Measurements from ENCODE around the gene NOL7. TPM values are rescaled to one million over a fixed set of nuclear protein-coding genes. Genes with fewer than 3 reads are reported as not detected.

NOL7 gene
- total and polyA plus RNA-seq, 9 of the 15 experiments (the other 6 are each of a cell fraction or from before 2014, with no cell fraction given), result 19.4 to 235 (median 157) TPM

DNA sequence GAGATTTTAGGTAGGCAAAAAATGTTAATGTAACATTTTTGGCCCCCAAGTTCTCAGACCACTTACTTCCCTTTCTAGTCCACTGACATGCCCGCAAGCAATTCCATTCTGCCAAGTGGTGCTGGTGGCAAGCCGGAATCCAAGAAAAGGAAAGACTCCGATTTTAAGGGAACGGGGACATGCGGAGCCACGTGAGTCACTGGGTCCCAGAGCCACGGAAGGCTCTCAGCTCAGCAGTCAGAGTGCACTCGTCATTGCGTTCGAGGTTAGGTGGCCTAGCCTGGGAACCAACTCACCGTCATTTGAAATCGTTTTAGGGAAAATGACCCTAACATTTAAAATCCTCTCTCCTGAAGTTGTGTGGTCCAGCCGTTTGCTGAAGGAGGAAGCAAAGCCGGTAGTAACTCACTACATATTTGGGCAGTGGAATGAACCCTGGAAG lies 41.4 kb upstream of the NOL7 start (continued):
- TF ChIP-seq, protein P1, sequence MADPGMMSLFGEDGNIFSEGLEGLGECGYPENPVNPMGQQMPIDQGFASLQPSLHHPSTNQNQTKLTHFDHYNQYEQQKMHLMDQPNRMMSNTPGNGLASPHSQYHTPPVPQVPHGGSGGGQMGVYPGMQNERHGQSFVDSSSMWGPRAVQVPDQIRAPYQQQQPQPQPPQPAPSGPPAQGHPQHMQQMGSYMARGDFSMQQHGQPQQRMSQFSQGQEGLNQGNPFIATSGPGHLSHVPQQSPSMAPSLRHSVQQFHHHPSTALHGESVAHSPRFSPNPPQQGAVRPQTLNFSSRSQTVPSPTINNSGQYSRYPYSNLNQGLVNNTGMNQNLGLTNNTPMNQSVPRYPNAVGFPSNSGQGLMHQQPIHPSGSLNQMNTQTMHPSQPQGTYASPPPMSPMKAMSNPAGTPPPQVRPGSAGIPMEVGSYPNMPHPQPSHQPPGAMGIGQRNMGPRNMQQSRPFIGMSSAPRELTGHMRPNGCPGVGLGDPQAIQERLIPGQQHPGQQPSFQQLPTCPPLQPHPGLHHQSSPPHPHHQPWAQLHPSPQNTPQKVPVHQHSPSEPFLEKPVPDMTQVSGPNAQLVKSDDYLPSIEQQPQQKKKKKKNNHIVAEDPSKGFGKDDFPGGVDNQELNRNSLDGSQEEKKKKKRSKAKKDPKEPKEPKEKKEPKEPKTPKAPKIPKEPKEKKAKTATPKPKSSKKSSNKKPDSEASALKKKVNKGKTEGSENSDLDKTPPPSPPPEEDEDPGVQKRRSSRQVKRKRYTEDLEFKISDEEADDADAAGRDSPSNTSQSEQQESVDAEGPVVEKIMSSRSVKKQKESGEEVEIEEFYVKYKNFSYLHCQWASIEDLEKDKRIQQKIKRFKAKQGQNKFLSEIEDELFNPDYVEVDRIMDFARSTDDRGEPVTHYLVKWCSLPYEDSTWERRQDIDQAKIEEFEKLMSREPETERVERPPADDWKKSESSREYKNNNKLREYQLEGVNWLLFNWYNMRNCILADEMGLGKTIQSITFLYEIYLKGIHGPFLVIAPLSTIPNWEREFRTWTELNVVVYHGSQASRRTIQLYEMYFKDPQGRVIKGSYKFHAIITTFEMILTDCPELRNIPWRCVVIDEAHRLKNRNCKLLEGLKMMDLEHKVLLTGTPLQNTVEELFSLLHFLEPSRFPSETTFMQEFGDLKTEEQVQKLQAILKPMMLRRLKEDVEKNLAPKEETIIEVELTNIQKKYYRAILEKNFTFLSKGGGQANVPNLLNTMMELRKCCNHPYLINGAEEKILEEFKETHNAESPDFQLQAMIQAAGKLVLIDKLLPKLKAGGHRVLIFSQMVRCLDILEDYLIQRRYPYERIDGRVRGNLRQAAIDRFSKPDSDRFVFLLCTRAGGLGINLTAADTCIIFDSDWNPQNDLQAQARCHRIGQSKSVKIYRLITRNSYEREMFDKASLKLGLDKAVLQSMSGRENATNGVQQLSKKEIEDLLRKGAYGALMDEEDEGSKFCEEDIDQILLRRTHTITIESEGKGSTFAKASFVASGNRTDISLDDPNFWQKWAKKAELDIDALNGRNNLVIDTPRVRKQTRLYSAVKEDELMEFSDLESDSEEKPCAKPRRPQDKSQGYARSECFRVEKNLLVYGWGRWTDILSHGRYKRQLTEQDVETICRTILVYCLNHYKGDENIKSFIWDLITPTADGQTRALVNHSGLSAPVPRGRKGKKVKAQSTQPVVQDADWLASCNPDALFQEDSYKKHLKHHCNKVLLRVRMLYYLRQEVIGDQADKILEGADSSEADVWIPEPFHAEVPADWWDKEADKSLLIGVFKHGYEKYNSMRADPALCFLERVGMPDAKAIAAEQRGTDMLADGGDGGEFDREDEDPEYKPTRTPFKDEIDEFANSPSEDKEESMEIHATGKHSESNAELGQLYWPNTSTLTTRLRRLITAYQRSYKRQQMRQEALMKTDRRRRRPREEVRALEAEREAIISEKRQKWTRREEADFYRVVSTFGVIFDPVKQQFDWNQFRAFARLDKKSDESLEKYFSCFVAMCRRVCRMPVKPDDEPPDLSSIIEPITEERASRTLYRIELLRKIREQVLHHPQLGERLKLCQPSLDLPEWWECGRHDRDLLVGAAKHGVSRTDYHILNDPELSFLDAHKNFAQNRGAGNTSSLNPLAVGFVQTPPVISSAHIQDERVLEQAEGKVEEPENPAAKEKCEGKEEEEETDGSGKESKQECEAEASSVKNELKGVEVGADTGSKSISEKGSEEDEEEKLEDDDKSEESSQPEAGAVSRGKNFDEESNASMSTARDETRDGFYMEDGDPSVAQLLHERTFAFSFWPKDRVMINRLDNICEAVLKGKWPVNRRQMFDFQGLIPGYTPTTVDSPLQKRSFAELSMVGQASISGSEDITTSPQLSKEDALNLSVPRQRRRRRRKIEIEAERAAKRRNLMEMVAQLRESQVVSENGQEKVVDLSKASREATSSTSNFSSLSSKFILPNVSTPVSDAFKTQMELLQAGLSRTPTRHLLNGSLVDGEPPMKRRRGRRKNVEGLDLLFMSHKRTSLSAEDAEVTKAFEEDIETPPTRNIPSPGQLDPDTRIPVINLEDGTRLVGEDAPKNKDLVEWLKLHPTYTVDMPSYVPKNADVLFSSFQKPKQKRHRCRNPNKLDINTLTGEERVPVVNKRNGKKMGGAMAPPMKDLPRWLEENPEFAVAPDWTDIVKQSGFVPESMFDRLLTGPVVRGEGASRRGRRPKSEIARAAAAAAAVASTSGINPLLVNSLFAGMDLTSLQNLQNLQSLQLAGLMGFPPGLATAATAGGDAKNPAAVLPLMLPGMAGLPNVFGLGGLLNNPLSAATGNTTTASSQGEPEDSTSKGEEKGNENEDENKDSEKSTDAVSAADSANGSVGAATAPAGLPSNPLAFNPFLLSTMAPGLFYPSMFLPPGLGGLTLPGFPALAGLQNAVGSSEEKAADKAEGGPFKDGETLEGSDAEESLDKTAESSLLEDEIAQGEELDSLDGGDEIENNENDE (IDR thresholded peaks at IDR 0.05; ENCODE audit: low read depth, low read length), result no peak
- peak; percentile 72; the same call in 1 of the 2 replicates for TF ChIP-seq ZNF232 (CRISPR knock-in tag; IDR thresholded peaks at IDR 0.05)
- TF ChIP-seq MBD2 (IDR thresholded peaks at IDR 0.05; ENCODE audit: borderline replicate concordance, low read depth), result no peak
- TF ChIP-seq ZKSCAN8 (CRISPR knock-in tag; IDR thresholded peaks at IDR 0.05), result no peak
